Measurements from ENCODE around the gene TSPEAR. TPM values are rescaled to one million over a fixed set of nuclear protein-coding genes. Genes with fewer than 3 reads are reported as not detected.
"Not testable (repeated sequence)": the region's sequence is repeated elsewhere in the genome, so short reads cannot be mapped to it uniquely, and the experiment has no call there.

TSPEAR gene
- total RNA-seq, 3 donors from 2014 or later (not counting 1 experiment from before 2014, with no cell fraction given), result not detected

DNA sequence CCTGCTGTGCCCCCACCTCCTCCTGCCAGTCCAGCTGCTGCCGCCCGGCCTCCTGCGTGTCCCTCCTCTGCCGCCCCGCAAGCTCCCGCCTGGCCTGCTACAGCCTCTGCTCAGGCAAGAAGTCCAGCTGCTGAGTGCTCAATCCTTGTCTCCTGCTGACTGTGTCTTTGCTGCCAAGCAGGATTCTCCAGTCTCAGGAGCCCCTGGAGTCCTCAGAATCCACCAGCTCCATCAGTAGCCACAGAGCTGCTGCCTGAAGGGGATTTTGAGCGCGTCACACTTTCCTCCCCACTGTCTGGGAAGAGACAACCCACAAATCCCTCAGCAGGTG, 64.2 kb downstream of the TSPEAR start:
- H3K4me1 ChIP-seq (ENCODE audit: control insufficient read depth, insufficient read depth, low read length), result peaks cover 6% of the 10 kb centered on the region
- intact Hi-C loops (cut with micrococcal nuclease), result no loop called here
- no peak overlapping the region for H3K27ac ChIP-seq (ENCODE audit: low read length)
- peaks cover 2% of the 10 kb centered on the region for H3K27me3 ChIP-seq (ENCODE audit: control insufficient read depth, insufficient read depth, low read length)
- no peaks in the 10 kb centered on the region for H3K36me3 ChIP-seq (ENCODE audit: control insufficient read depth, insufficient read depth, low read length)
- no peak overlapping the region for H3K27ac Mint-ChIP-seq
- H3K4me3 Mint-ChIP-seq, result no peak overlapping the region
- ATAC-seq, result no peak
- peaks cover 4 to 10% of the 10 kb centered on the region in 2 donors for H3K9me3 Mint-ChIP-seq
- H3K4me1 Mint-ChIP-seq, result peaks cover 0 to 13% of the 10 kb centered on the region in 2 donors
- H3K9me3 ChIP-seq (ENCODE audit: control insufficient read depth, insufficient read depth, low read length), result peaks cover 13% of the 10 kb centered on the region
- no peak for DNase-seq
- H3K4me3 ChIP-seq (ENCODE audit: low read length), result no peak overlapping the region
- WGBS (ENCODE audit: insufficient coverage), result 72% methylated on average over 8 of the region's 8 CpGs
- peaks cover 5 to 9% of the 10 kb centered on the region in 2 donors for H3K27me3 Mint-ChIP-seq (ENCODE audit: low read depth in 2 of 2)
- TF ChIP-seq, protein P1, sequence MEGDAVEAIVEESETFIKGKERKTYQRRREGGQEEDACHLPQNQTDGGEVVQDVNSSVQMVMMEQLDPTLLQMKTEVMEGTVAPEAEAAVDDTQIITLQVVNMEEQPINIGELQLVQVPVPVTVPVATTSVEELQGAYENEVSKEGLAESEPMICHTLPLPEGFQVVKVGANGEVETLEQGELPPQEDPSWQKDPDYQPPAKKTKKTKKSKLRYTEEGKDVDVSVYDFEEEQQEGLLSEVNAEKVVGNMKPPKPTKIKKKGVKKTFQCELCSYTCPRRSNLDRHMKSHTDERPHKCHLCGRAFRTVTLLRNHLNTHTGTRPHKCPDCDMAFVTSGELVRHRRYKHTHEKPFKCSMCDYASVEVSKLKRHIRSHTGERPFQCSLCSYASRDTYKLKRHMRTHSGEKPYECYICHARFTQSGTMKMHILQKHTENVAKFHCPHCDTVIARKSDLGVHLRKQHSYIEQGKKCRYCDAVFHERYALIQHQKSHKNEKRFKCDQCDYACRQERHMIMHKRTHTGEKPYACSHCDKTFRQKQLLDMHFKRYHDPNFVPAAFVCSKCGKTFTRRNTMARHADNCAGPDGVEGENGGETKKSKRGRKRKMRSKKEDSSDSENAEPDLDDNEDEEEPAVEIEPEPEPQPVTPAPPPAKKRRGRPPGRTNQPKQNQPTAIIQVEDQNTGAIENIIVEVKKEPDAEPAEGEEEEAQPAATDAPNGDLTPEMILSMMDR (IDR thresholded peaks at IDR 0.05), result no peak
- peaks cover 11% of the 10 kb centered on the region for H3K36me3 Mint-ChIP-seq

DNA sequence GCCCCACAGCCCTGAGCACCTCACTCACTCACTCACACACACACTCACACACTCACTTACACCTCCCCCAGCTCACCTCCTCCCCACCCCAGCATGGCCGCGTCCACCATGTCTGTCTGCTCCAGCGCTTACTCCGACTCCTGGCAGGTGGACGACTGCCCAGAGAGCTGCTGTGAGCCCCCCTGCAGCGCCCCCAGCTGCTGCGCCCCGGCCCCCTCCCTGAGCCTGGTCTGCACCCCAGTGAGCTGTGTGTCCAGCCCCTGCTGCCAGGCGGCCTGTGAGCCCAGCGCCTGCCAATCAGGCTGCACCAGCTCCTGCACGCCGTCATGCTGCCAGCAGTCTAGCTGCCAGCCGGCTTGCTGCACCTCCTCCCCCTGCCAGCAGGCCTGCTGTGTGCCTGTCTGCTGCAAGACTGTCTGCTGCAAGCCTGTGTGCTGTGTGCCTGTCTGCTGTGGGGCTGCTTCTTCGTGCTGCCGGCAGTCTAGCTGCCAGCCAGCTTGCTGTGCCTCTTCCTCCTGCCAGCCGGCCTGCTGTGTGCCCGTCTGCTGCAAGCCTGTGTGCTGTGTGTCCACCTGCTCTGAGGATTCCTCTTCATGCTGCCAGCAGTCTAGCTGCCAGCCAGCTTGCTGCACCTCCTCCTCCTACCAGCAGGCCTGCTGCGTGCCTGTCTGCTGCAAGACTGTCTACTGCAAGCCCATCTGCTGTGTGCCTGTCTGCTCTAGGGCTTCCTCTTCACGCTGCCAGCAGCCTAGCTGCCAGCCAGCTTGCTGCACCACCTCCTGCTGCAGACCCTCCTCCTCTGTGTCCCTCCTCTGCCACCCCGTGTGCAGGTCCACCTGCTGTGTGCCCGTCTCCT, 64.8 kb downstream of the TSPEAR start, which contains the start of gene KRTAP10-11:
TSS of gene KRTAP10-11 (plus strand) at position 49 of the 856 bp plus-strand sequence. CDS start at position 94, 45 bp downstream.
- H3K4me3 ChIP-seq (ENCODE audit: low read length); H3K27ac ChIP-seq (ENCODE audit: low read length); H3K4me3 Mint-ChIP-seq; intact Hi-C loops (cut with micrococcal nuclease); ATAC-seq; H3K9me3 Mint-ChIP-seq; H3K27me3 ChIP-seq (ENCODE audit: control insufficient read depth, insufficient read depth, low read length); H3K4me1 ChIP-seq (ENCODE audit: control insufficient read depth, insufficient read depth, low read length); DNase-seq; H3K27ac Mint-ChIP-seq; H3K27me3 Mint-ChIP-seq (ENCODE audit: low read depth in 2 of 2); H3K36me3 ChIP-seq (ENCODE audit: control insufficient read depth, insufficient read depth, low read length): not testable (repeated sequence)
- H3K9me3 ChIP-seq (ENCODE audit: control insufficient read depth, insufficient read depth, low read length), result peaks cover 13% of the 10 kb centered on the region
- WGBS (ENCODE audit: insufficient coverage), result 80% methylated on average over 21 of the region's 21 CpGs
- Mint-ChIP-seq H3K4me1 (peaks cover 0 to 12% of the 10 kb centered on the region in 2 donors), H3K36me3 (peaks cover 11% of the 10 kb centered on the region)

DNA sequence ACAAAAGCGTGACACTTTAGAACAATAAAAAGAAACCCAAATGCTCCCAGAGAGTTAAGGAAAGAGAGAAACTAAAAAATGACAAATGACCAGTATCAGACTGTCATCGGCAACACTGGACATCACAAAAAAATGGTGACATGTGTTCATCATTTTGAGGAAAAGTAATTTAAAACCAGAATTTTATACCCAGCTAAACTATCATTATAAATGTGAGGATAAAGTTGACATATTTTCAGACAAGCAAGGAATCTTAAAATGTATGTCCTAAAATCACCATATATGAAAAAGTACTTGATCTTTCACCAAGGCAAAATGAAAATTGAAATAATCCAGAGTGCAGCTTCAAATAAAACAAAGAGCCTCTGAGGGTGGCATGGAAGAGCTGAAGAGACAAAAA, 66.5 kb downstream of the TSPEAR start:
- no CpG with 5 or more reads among the region's 2 CpGs for WGBS (ENCODE audit: insufficient coverage)
- Histone ChIP-seq H3K4me1 (ENCODE audit: control insufficient read depth, insufficient read depth, low read length) (peaks cover 6% of the 10 kb centered on the region), H3K27me3 (ENCODE audit: control insufficient read depth, insufficient read depth, low read length) (peaks cover 2% of the 10 kb centered on the region), H3K36me3 (ENCODE audit: control insufficient read depth, insufficient read depth, low read length) (no peaks in the 10 kb centered on the region), H3K9me3 (ENCODE audit: control insufficient read depth, insufficient read depth, low read length) (peaks cover 17% of the 10 kb centered on the region), H3K27ac (ENCODE audit: low read length) (no peak overlapping the region), H3K4me3 (ENCODE audit: low read length) (no peak overlapping the region)
- ATAC-seq (no peak), DNase-seq (no peak)
- no peak overlapping the region for H3K4me3 Mint-ChIP-seq
- H3K36me3 Mint-ChIP-seq, result peaks cover 11% of the 10 kb centered on the region
- TF ChIP-seq, protein P1 (IDR thresholded peaks at IDR 0.05), result no peak
- H3K4me1 Mint-ChIP-seq, result peaks cover 0 to 9% of the 10 kb centered on the region in 2 donors
- intact Hi-C loops (cut with micrococcal nuclease), result no loop called here
- H3K9me3 Mint-ChIP-seq, result peaks cover 4 to 16% of the 10 kb centered on the region in 2 donors
- H3K27ac Mint-ChIP-seq, result no peak overlapping the region
- H3K27me3 Mint-ChIP-seq (ENCODE audit: low read depth in 2 of 2), result peaks cover 12 to 20% of the 10 kb centered on the region in 2 donors

DNA sequence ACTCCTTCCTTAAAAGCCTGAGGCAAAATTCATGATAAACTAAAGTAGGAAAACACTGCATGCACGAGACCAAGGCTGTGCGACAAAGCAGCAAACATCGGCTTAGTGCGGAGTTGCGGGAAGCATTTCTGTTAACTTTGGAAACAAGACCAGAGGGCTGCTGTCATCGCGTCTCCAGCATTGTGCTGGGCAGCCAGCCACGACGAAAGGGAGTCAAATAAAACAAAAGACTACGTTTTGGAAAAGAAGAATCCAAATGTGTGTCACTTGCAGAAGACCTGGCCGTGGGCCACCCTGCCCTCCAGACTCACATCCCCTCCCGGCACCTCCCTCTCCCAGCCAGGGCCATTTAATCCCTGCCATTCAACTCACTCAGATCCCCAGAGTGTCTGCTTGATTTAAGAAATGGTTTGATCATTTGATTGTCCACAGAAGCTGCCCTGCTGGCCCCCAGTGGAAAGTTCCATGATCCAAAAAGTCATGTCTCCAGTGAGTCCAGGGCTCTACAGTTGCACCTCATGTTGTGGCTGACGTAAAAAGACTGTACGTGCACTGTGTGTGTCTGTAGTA, 67.5 kb downstream of the TSPEAR start:
- Mint-ChIP-seq H3K36me3 (peaks cover 11% of the 10 kb centered on the region), H3K27ac (no peak overlapping the region), H3K4me1 (peaks cover 0 to 9% of the 10 kb centered on the region in 2 donors), H3K4me3 (no peak overlapping the region), H3K27me3 (ENCODE audit: low read depth in 2 of 2) (peaks cover 14 to 23% of the 10 kb centered on the region in 2 donors), H3K9me3 (peaks cover 4 to 16% of the 10 kb centered on the region in 2 donors)
- Histone ChIP-seq H3K27ac (ENCODE audit: low read length) (no peak overlapping the region), H3K4me3 (ENCODE audit: low read length) (no peak overlapping the region), H3K36me3 (ENCODE audit: control insufficient read depth, insufficient read depth, low read length) (no peaks in the 10 kb centered on the region), H3K9me3 (ENCODE audit: control insufficient read depth, insufficient read depth, low read length) (peaks cover 17% of the 10 kb centered on the region), H3K4me1 (ENCODE audit: control insufficient read depth, insufficient read depth, low read length) (peaks cover 3% of the 10 kb centered on the region), H3K27me3 (ENCODE audit: control insufficient read depth, insufficient read depth, low read length) (peaks cover 2% of the 10 kb centered on the region)
- TF ChIP-seq, protein P1 (IDR thresholded peaks at IDR 0.05), result no peak
- WGBS (ENCODE audit: insufficient coverage), result 75% methylated on average over 13 of the region's 14 CpGs
- intact Hi-C loops (cut with micrococcal nuclease), result no loop called here
- ATAC-seq, result no peak
- DNase-seq, result no peak
